Gastroesophageal sphincter (tissue), 4 donors: ENCODE results near the gene OR8I2. TPM values are rescaled to one million over a fixed set of nuclear protein-coding genes. Genes with fewer than 3 reads are reported as not detected.
"Not testable (repeated sequence)": the region's sequence is repeated elsewhere in the genome, so short reads cannot be mapped to it uniquely, and the experiment has no call there.

Experiments used
- ATAC-seq: fragments of 150-250 bp; one replicate; pipeline ENCODE4 v1.9.1; 2016; ENCODE audit warnings: mild to moderate bottlenecking, moderate library complexity
- H3K27ac ChIP-seq, 4 donors: fragments of 200-600 bp; sonication (generic) in 3 of 4; 1 replicate in 3 of 4; 2 replicates in 1 of 4; pipeline ENCODE4 v1.5.1; 2016 to 2019
- H3K27me3 ChIP-seq: fragments of 200-600 bp; sonication (generic); one replicate; pipeline ENCODE4 v1.5.1; 2019
- H3K36me3 ChIP-seq, 2 donors: fragments of 200-600 bp; sonication (generic); one replicate each; pipeline ENCODE4 v1.5.1; 2019; ENCODE audit warnings: control low read depth in 1 of 2
- H3K4me1 ChIP-seq, 3 donors: fragments of 200-600 bp; sonication (generic); 1 replicate in 2 of 3; 2 replicates in 1 of 3; pipeline ENCODE4 v1.5.1; 2016 to 2019; ENCODE audit warnings: control low read depth in 2 of 3
- H3K4me3 ChIP-seq, 2 donors: fragments of 200-600 bp; sonication (generic); one replicate each; pipeline ENCODE4 v1.5.1; 2019; ENCODE audit warnings: mild to moderate bottlenecking in 1 of 2, moderate library complexity in 1 of 2
- H3K9me3 ChIP-seq, 3 donors: fragments of 200-600 bp; sonication (generic); one replicate each; pipeline ENCODE4 v1.5.1; 2017 to 2019; ENCODE audit warnings: control low read depth in 2 of 3
- EP300 ChIP-seq: sonication (generic); formaldehyde crosslinking; IDR thresholded peaks from one replicate; pipeline ENCODE4 v1.6.1; 2017; ENCODE audit warnings: antibody characterized with exemption, mild to moderate bottlenecking
- POLR2A ChIP-seq, 2 donors: fragments of 450-650 bp; IDR thresholded peaks; one replicate each; pipeline ENCODE4 v1.6.1; 2017; ENCODE audit warnings: antibody characterized with exemption in 2 of 2, mild to moderate bottlenecking in 2 of 2, moderate library complexity in 1 of 2
- POLR2AphosphoS5 ChIP-seq: sonication (generic); formaldehyde crosslinking; IDR thresholded peaks from one replicate; pipeline ENCODE4 v1.6.1; 2017; ENCODE audit warnings: antibody characterized with exemption
- WGBS, 2 donors: methylation state at CpG; one replicate each; pipeline ENCODE4 v1.1.5; 2018; ENCODE audit warnings: low coverage in 1 of 2; 5-methylcytosine and 5-hydroxymethylcytosine counted together
- total RNA-seq, 4 donors: library from RNA; depleted of rRNA; stranded (reverse); fragments of >200 nt; gene quantifications; one replicate each; pipeline ENCODE4 v1.1.0, GENCODE V29; 2016
- TF ChIP-seq, protein P1 (sequence below), 4 experiments: fragments of 200-600 bp in 2 of 4; fragments of 450-650 bp in 2 of 4; sonication (generic) in 1 of 4; IDR thresholded peaks; one replicate each; pipeline ENCODE4 v1.5.1; 2017 to 2019; ENCODE audit warnings: antibody characterized with exemption in 4 of 4, mild to moderate bottlenecking in 2 of 4, moderate library complexity in 2 of 4

OR8I2 gene
- not detected for total RNA-seq

- 52 to 70% methylated on average over 3 of the region's 3 CpGs for WGBS, 2 donors
- H3K27ac ChIP-seq, result no peak within 1 kb of the TSS
- no peak within 1 kb of the TSS for H3K4me3 ChIP-seq
- no peaks in the 10 kb centered on the region for H3K27me3 ChIP-seq
- no peak for ATAC-seq
- TF ChIP-seq EP300, result no peak
- TF ChIP-seq, protein P1, sequence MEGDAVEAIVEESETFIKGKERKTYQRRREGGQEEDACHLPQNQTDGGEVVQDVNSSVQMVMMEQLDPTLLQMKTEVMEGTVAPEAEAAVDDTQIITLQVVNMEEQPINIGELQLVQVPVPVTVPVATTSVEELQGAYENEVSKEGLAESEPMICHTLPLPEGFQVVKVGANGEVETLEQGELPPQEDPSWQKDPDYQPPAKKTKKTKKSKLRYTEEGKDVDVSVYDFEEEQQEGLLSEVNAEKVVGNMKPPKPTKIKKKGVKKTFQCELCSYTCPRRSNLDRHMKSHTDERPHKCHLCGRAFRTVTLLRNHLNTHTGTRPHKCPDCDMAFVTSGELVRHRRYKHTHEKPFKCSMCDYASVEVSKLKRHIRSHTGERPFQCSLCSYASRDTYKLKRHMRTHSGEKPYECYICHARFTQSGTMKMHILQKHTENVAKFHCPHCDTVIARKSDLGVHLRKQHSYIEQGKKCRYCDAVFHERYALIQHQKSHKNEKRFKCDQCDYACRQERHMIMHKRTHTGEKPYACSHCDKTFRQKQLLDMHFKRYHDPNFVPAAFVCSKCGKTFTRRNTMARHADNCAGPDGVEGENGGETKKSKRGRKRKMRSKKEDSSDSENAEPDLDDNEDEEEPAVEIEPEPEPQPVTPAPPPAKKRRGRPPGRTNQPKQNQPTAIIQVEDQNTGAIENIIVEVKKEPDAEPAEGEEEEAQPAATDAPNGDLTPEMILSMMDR (IDR thresholded peaks at IDR 0.05), result no peak
- no peak for TF ChIP-seq POLR2A (IDR thresholded peaks at IDR 0.05)
- TF ChIP-seq POLR2AphosphoS5, result no peak
- H3K4me1 ChIP-seq, result no peaks in the 10 kb centered on the region
- H3K9me3 ChIP-seq, result no peaks in the 10 kb centered on the region
- no peaks in the 10 kb centered on the region for H3K36me3 ChIP-seq
Observed at GRCh38 chr11:56093008-56093407, at the start of gene OR8I2. OR8I2 (plus strand) TSS chr11:56093308; CDS start chr11:56093308, 0 bp downstream.

DNA sequence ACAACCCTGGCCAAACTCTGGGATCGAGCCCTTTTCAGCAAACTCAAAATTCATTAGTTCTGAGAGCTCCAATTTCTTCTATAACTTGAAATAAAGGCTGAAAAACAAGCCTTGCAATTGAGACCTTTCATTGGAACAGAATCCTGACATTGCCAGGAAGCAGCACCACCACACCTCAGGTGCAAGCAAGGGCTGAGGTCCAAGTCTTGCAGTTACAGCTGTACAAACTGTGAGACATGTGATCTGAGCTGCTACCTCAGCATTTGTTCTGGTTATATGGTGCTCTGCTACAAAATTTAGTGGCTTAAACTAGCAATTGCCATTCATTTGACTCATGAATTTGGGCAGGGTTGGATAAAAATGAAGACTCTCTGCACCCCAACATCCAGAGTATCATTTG, 47.6 kb upstream of the OR8I2 start:
- no peak overlapping the region for H3K4me3 ChIP-seq
- H3K27me3 ChIP-seq, result no peaks in the 10 kb centered on the region
- H3K4me1 ChIP-seq, result no peaks in the 10 kb centered on the region
- WGBS, 2 donors, result 64% methylated on average over 1 of the region's 1 CpG; no CpG with 5 or more reads in 1 of the 2 donors
- no peak for ATAC-seq
- TF ChIP-seq POLR2A (IDR thresholded peaks at IDR 0.05) (no peak), POLR2AphosphoS5 (no peak), EP300 (no peak)
- TF ChIP-seq, protein P1 (IDR thresholded peaks at IDR 0.05), result no peak
- H3K9me3 ChIP-seq, result peaks cover 0 to 10% (median 0%) of the 10 kb centered on the region in 3 donors
- no peaks in the 10 kb centered on the region for H3K36me3 ChIP-seq
- no peak overlapping the region for H3K27ac ChIP-seq

GRCh38 chr11:56048480-56048879, 44.6 kb upstream of the OR8I2 start:
- Histone ChIP-seq H3K27me3 (no peaks in the 10 kb centered on the region), H3K27ac (no peak overlapping the region), H3K4me1 (no peaks in the 10 kb centered on the region), H3K4me3 (no peak overlapping the region), H3K36me3 (no peaks in the 10 kb centered on the region), H3K9me3 (no peaks in the 10 kb centered on the region)
- no peak for ATAC-seq
- no peak for TF ChIP-seq EP300
- no peak for TF ChIP-seq POLR2AphosphoS5
- TF ChIP-seq POLR2A (IDR thresholded peaks at IDR 0.05), result no peak
- TF ChIP-seq, protein P1 (IDR thresholded peaks at IDR 0.05), result no peak
- 66 to 72% methylated on average over 4 of the region's 4 CpGs for WGBS, 2 donors

DNA sequence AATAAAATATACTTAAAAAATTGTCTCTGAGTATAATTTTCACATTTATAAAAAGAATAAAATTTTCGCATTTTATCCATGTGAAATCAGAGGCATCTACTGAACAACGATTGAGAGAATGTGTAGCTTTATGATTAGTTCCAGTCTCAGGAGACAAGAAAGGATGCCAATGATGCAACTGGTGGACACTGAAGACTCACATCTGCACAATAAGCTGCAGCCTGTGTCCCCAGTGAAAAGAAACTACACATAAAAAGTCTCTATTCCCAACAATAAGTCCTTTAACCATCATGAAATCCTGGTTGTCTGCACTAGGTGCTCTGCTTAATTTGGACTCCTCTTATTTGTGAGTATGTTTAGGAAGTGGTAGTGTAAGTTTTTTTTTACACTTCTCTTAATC, 43.6 kb upstream of the OR8I2 start:
- TF ChIP-seq, protein P1 (IDR thresholded peaks at IDR 0.05), result no peak
- TF ChIP-seq EP300 (no peak), POLR2AphosphoS5 (no peak), POLR2A (IDR thresholded peaks at IDR 0.05) (no peak)
- Histone ChIP-seq H3K27ac (no peak overlapping the region), H3K4me3 (no peak overlapping the region), H3K4me1 (no peaks in the 10 kb centered on the region), H3K36me3 (no peaks in the 10 kb centered on the region), H3K9me3 (no peaks in the 10 kb centered on the region), H3K27me3 (no peaks in the 10 kb centered on the region)
- ATAC-seq, result no peak
- WGBS, 2 donors, result 77% methylated on average over 2 of the region's 2 CpGs

GRCh38 chr11:56056366-56056765, 36.7 kb upstream of the OR8I2 start:
- 40 to 47% methylated on average over 4 of the region's 4 CpGs for WGBS, 2 donors
- H3K27ac ChIP-seq, H3K27me3 ChIP-seq, ATAC-seq, H3K4me3 ChIP-seq, H3K36me3 ChIP-seq, H3K9me3 ChIP-seq, H3K4me1 ChIP-seq: not testable (repeated sequence)

DNA sequence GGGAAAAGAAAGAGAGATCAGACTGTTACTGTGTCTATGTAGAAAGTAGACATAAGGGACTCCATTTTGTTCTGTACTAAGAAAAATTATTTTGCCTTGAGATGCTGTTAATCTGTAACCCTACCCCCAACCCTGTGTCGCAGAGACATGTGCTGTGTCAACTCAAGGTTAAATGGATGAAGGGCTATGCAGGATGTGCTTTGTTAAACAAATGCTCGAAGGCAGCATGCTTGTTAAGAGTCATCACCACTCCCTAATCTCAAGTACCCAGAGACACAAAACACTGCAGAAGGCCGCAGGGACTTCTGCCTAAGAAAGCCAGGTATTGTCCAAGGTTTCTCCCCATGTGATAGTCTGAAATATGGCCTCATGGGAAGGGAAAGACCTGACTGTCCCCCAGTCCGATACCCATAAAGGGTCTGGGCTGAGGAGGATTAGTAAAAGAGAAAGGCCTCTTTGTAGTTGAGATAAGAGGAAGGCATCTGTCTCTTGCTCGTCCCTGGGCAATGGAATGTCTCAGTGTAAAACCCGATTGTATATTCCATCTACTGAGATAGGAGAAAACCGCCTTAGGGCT, 35.4 kb upstream of the OR8I2 start:
- WGBS, 2 donors, result 21 to 38% methylated on average over 6 to 7 of the region's 7 CpGs

GRCh38 chr11:56058260-56058780, 34.8 kb upstream of the OR8I2 start:
- H3K4me1 ChIP-seq, H3K27me3 ChIP-seq, H3K9me3 ChIP-seq, H3K4me3 ChIP-seq, H3K27ac ChIP-seq, H3K36me3 ChIP-seq, ATAC-seq: not testable (repeated sequence)
- 82% methylated on average over 2 of the region's 7 CpGs; no CpG with 5 or more reads in 1 of the 2 donors for WGBS, 2 donors

More for the DNA sequence above, 35.4 kb upstream of the OR8I2 start:
- not testable (repeated sequence) for H3K36me3 ChIP-seq, H3K27ac ChIP-seq, ATAC-seq, H3K4me3 ChIP-seq, H3K9me3 ChIP-seq, H3K4me1 ChIP-seq, H3K27me3 ChIP-seq
